Suppressor macrophage (primary cell): ENCODE results near the gene MCRIP2.

ENCODE experiments used
- DNase-seq, 4 experiments: peaks; one replicate each; pipeline ENCODE4 v3.0.0-alpha.2; 2020 to 2022

MCRIP2 gene

DNA sequence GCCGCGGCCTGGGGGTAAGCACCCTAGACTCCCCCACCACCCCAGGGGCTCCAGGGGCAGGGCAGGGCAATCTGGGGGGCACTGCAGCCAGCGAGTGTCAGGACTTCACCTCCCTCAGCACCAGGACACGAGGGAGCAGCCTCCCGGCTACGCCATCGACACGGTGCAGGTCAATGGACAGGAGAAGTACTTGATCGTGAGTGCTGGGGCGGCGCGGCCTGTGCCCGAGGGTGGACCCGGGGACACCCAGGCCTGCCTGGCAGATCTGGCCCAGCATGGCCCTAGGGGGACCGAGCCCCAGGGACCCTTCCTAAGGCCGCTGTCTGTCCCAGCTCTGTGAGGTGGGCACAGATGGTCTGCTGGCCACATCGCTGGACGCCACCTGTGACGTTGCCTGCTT lies 30.7 kb downstream of the MCRIP2 start:
- DNase-seq: no peak

DNA sequence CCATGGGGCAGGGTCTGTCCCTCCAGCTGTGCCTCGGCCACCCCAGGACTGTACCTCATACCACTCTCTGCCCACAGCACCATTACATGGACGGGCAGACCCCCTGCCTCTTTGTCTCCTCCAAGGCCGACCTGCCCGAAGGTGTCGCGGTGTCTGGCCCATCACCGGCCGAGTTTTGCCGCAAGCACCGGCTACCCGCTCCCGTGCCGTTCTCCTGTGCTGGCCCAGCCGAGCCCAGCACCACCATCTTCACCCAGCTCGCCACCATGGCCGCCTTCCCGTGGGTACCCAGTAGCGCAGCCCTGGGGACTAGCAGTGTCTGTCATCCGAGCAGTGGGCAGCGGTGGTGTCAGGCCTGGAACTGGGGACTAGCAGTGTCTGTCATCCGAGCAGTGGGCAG lies 31.2 kb downstream of the MCRIP2 start:
- no peak for DNase-seq

- no peak for DNase-seq
Measured at GRCh38 chr16:673399-673991, 31.9 kb downstream of the MCRIP2 start.

DNA sequence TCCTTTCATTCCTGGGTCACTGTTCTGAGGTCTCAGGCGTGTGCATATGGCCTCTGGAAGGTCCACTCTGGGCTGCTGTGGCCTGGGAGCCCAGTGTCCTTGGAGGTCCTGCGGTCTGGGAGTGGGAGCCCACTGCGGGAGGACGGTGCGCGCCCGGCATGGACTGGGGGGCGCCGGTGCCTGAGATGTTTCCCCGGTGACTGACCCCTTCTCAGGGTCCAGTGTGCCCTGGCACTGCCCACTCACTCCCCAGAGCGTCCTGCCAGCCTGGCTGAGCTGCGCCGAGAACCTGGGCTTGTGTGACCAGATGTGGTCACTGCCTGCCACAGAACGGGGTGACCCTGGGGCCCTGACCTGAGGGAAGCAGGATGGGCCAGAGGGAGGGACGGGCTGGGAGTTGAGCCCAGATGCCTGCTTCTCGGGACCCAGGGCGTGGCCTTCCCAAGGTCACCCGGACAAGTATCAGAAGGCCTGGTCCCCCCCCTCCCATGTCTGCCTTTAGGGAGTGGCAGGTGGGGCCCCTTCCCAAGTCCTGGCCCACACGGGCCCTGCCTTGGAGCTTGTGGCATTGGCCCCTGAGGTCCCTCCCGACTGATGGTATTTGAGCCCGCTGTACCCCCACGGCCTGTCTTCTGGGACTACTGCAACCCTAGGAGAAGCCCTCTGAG lies 32.7 kb downstream of the MCRIP2 start:
- DNase-seq: no peak

- peak; percentile 33 to 74 (median 53) for DNase-seq
Measured at GRCh38 chr16:674968-675883, 33.6 kb downstream of the MCRIP2 start, which contains the start of gene RHBDL1. RHBDL1 (plus strand) TSS chr16:675671; CDS start chr16:675791, 120 bp downstream.

DNA sequence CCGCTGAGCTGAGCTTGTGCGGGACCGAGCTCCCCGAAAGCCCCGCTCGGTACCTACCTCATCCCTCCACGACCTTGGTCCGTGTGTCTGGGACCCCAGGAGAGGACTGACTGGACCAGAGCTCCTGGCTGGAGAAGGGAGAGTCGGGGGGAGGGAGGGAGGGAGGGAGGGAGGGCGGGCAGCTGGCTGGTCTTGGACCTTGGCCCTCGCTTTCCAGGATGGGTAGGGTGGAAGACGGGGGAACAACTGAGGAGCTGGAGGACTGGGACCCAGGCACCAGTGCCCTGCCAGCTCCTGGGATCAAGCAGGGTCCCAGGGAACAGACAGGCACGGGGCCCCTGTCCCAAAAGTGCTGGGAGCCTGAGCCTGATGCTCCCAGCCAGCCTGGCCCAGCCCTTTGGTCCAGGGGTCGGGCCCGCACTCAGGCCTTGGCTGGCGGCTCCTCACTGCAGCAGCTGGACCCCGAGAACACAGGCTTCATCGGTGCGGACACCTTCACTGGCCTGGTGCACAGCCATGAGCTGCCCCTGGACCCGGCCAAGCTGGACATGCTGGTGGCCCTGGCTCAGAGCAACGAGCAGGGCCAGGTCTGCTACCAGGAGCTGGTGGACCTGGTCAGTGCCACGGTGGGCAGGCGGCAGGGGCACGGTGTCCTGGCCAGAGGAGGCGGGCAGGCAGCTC lies 34.4 kb downstream of the MCRIP2 start:
- no peak for DNase-seq

DNA sequence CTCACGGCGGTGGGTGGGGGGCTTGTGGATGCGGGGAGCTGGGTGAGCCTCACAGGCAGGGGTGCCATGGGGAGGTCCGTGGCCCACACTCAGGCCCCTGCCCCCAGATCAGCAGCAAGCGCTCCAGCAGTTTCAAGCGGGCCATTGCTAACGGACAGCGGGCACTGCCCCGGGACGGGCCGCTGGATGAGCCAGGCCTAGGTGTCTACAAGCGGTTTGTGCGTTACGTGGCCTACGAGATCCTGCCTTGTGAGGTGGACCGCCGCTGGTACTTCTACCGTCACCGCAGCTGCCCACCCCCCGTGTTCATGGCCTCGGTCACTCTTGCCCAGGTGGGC lies 34.9 kb downstream of the MCRIP2 start:
- no peak for DNase-seq

GRCh38 chr16:676913-677312 lies 35.3 kb downstream of the MCRIP2 start:
- no peak for DNase-seq

GRCh38 chr16:677316-678190 lies 35.9 kb downstream of the MCRIP2 start:
- DNase-seq: no peak

- DNase-seq: no peak
Measured at GRCh38 chr16:678209-678857, 36.7 kb downstream of the MCRIP2 start.

DNA sequence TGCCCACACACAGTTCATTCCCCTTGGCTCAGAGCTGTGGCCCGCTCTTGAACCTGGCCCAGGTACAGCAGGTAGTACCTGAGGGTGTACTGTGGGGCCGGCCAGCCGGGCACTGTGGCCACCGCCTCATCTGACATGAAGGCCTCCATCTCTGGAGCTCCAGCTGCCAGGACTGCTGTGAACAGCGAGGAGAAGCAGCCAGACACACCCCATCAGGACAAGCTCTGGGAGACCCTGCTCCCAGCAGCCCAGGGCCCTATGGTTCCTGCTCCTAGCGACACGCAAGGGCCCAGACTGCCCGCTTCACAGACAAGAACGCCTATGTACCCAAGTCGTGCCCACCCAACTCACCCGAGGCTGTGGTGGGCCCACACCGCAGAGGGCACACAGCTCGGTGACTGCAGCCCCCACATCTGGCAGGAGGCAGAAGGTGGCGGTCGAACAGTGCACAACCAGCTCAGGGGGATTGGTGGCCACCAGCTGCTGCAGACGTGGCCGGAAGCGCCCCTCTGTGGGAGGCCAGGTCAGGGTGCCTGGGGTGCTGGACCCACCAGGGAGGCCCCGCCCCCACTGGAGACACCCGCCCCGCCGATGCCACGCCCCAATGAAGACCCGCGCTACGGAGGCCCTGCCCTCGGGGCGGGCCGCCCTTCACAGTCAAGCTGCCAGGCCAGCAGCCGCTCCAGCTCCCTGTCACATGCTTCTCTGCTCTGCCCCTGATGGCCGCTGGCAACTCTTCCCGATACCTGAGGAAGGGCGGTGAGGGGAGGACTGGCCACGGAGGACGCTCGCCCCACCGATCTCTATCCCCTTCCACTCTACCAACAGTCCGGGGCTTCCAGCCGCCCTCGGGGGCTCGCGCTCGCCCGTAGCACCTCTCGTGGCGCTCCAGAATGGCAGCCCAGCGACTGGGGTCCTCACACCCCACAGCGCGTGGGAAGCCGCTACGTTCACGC lies 37.5 kb downstream of the MCRIP2 start:
- peak; percentile 52 to 80 (median 70) for DNase-seq

GRCh38 chr16:679814-680624 lies 38.4 kb downstream of the MCRIP2 start, which contains the start of gene STUB1:
STUB1 (plus strand) TSS chr16:680410; CDS start chr16:680526, 116 bp downstream.
- peak; percentile 92 to 98 (median 96) for DNase-seq

DNA sequence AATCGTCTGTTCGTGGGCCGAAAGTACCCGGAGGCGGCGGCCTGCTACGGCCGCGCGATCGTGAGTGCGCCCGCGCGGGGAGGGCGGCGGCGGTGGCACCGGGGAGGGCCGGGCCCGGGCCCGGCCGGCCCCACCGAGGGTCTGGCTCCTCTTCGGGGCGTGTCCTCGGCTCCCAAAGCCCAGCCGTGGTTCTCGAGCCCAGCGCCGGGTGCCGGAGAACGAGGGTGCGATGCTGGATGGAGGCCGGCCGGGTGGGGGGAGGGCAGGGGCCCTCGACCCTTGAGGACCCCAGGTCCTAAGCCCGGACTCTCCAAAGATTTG lies 39.0 kb downstream of the MCRIP2 start:
- no peak for DNase-seq

GRCh38 chr16:680967-681745 lies 39.5 kb downstream of the MCRIP2 start:
- peak; percentile 40 to 74 (median 60) for DNase-seq

- no peak for DNase-seq
Measured at GRCh38 chr16:681746-682427, 40.3 kb downstream of the MCRIP2 start.

DNA sequence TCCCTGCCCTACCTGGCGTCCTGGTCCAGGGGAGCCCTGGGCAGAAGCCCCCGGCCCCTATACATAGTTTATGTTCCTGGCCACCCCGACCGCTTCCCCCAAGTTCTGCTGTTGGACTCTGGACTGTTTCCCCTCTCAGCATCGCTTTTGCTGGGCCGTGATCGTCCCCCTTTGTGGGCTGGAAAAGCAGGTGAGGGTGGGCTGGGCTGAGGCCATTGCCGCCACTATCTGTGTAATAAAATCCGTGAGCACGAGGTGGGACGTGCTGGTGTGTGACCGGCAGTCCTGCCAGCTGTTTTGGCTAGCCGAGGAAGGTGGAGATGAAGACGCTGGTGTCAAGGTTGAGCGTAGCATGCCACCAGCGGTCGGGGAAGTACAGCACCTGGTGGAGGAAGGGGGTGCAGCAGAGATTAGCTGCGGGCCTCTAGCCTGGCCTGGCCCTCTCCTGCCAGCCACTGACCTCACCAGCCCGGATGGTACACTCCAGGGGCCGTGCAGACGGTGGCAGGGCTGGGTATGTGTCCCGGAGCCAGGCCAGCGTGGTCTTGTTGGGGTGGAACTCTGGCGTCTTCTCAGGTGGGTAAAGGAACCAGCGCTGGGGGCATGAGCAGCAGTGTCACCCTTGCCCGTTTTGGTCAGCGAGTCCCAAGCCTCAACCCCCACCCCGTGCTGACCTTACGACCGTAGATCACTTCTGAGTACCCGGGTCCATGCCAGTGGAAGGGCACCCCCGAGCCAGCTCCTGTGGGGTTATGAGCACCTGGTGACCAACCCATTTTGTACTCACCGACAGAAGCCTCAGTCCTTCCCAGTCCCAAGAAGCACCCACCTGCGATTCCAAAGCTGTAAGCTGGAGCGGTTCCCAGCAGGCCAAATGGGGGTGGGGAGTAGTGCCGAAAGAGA lies 41.1 kb downstream of the MCRIP2 start:
- DNase-seq: no peak
